Coronary artery (tissue), 2 donors: Measurements from ENCODE around the gene PIMREG.
A peak's percentile ranks its signal among the peaks of the same experiment; 100 is the strongest.

Source experiments
- DNase-seq: peaks from one replicate; pipeline ENCODE4 v3.0.0-alpha.2; 2017; ENCODE audit warnings: low spot score
- H3K27ac ChIP-seq, 2 donors: fragments of 200-600 bp; sonication (generic); one replicate each; pipeline ENCODE4 v1.5.1; 2016 to 2019
- H3K4me3 ChIP-seq: fragments of 200-600 bp; sonication (generic); 2 replicates; pipeline ENCODE4 v1.5.1; 2016; ENCODE audit warnings: mild to moderate bottlenecking, moderate library complexity
- CTCF ChIP-seq: fragments of 200-600 bp; sonication (generic); IDR thresholded peaks from one replicate; pipeline ENCODE4 v1.5.1; 2019; ENCODE audit warnings: antibody characterized with exemption

Gene PIMREG

GRCh38 chr17:6420173-6420641 lies 24.0 kb upstream of the PIMREG start:
- no peak overlapping the region for H3K4me3 ChIP-seq
- no peak overlapping the region for H3K27ac ChIP-seq
- no peak for DNase-seq
- TF ChIP-seq CTCF = no peak

GRCh38 chr17:6421700-6422604 lies 22.3 kb upstream of the PIMREG start:
- DNase-seq = no peak
- peak; percentile 83 for TF ChIP-seq CTCF
- Histone ChIP-seq H3K4me3 (no peak overlapping the region), H3K27ac (no peak overlapping the region)

- DNase-seq = no peak
- H3K27ac ChIP-seq = no peak overlapping the region
- no peak overlapping the region for H3K4me3 ChIP-seq
- no peak for TF ChIP-seq CTCF
These were observed 21.5 kb upstream of the PIMREG start for GRCh38 chr17:6422654-6423241.

GRCh38 chr17:6423931-6424330 lies 20.3 kb upstream of the PIMREG start:
- Histone ChIP-seq H3K4me3 (no peak overlapping the region), H3K27ac (no peak overlapping the region)
- DNase-seq = no peak
- TF ChIP-seq CTCF = no peak

GRCh38 chr17:6425407-6425806 lies 18.8 kb upstream of the PIMREG start:
- no peak overlapping the region for H3K4me3 ChIP-seq
- no peak for TF ChIP-seq CTCF
- DNase-seq = no peak
- no peak overlapping the region for H3K27ac ChIP-seq

GRCh38 chr17:6426356-6427101 lies 17.7 kb upstream of the PIMREG start:
- no peak overlapping the region for H3K27ac ChIP-seq
- no peak for DNase-seq
- TF ChIP-seq CTCF = no peak
- no peak overlapping the region for H3K4me3 ChIP-seq
